Stimulated activated CD8-positive, alpha-beta memory T cell treated with anti-CD3 and anti-CD28 coated beads, Interleukin-15, amount 100 ng/mL, for 24 hours (primary cell): Measurements from ENCODE around the gene HDDC3.
"Not testable (repeated sequence)": the region's sequence is repeated elsewhere in the genome, so short reads cannot be mapped to it uniquely, and the experiment has no call there.

Experiments used
- DNase-seq: peaks from one replicate; pipeline ENCODE4 v3.0.0-alpha.2; 2020; ENCODE audit warnings: low read depth

Gene HDDC3

GRCh38 chr15:90930861-90931574 lies 1.3 kb downstream of the HDDC3 start:
- no peak for DNase-seq

GRCh38 chr15:90929246-90930019 lies 2.9 kb downstream of the HDDC3 start:
- DNase-seq, result no peak

- DNase-seq, result not testable (repeated sequence)
Observed at GRCh38 chr15:90928106-90928505, 4.2 kb downstream of the HDDC3 start.

- DNase-seq, result not testable (repeated sequence)
Observed at GRCh38 chr15:90926766-90927165, 5.6 kb downstream of the HDDC3 start.

GRCh38 chr15:90924375-90924774 lies 8.0 kb downstream of the HDDC3 start:
- no peak for DNase-seq

GRCh38 chr15:90922712-90923322 lies 9.5 kb downstream of the HDDC3 start:
- DNase-seq, result not testable (repeated sequence)

GRCh38 chr15:90921887-90922286 lies 10.5 kb downstream of the HDDC3 start:
- DNase-seq, result no peak

GRCh38 chr15:90918835-90919234 lies 13.5 kb downstream of the HDDC3 start:
- no peak for DNase-seq

- no peak for DNase-seq
Observed at GRCh38 chr15:90918034-90918788, 14.1 kb downstream of the HDDC3 start.

GRCh38 chr15:90917569-90917968 lies 14.8 kb downstream of the HDDC3 start:
- no peak for DNase-seq

GRCh38 chr15:90916461-90916860 lies 15.9 kb downstream of the HDDC3 start:
- DNase-seq, result no peak

- no peak for DNase-seq
Observed at GRCh38 chr15:90915808-90916440, 16.4 kb downstream of the HDDC3 start.

GRCh38 chr15:90915216-90915807 lies 17.0 kb downstream of the HDDC3 start:
- DNase-seq, result no peak

GRCh38 chr15:90914305-90915080 lies 17.9 kb downstream of the HDDC3 start:
- no peak for DNase-seq

- no peak for DNase-seq
Observed at GRCh38 chr15:90913398-90913944, 18.9 kb downstream of the HDDC3 start.

GRCh38 chr15:90912770-90913075 lies 19.6 kb downstream of the HDDC3 start:
- DNase-seq, result no peak

GRCh38 chr15:90911906-90912769 lies 20.2 kb downstream of the HDDC3 start:
- DNase-seq, result no peak

GRCh38 chr15:90911302-90911623 lies 21.1 kb downstream of the HDDC3 start:
- no peak for DNase-seq

GRCh38 chr15:90910441-90911301 lies 21.7 kb downstream of the HDDC3 start:
- DNase-seq, result no peak
